Measurements from ENCODE around the gene PRKAR2A.
"Not testable (repeated sequence)": the region's sequence is repeated elsewhere in the genome, so short reads cannot be mapped to it uniquely, and the experiment has no call there.

PRKAR2A gene

GRCh38 chr3:48723725-48724124 is 123.9 kb downstream of the PRKAR2A start:
- no peak for DNase-seq

GRCh38 chr3:48723293-48723692 is 124.4 kb downstream of the PRKAR2A start:
- not testable (repeated sequence) for DNase-seq

GRCh38 chr3:48716982-48717746 is 130.5 kb downstream of the PRKAR2A start, which contains the start of gene IP6K2:
IP6K2 (minus strand) TSS chr3:48717221; CDS start chr3:48695291, 21,930 bp downstream.
- DNase-seq = peak; percentile 99

- peak; percentile 44 for DNase-seq
These were observed 131.1 kb downstream of the PRKAR2A start for GRCh38 chr3:48716508-48716981.

GRCh38 chr3:48715174-48715800 is 132.4 kb downstream of the PRKAR2A start:
- no peak for DNase-seq

GRCh38 chr3:48711727-48712126 is 135.9 kb downstream of the PRKAR2A start:
- no peak for DNase-seq

GRCh38 chr3:48709051-48709461 is 138.6 kb downstream of the PRKAR2A start:
- no peak for DNase-seq

GRCh38 chr3:48708481-48708889 is 139.2 kb downstream of the PRKAR2A start:
- no peak for DNase-seq

- DNase-seq = no peak
These were observed 140.5 kb downstream of the PRKAR2A start for GRCh38 chr3:48707157-48707556.

GRCh38 chr3:48702320-48702920 is 145.3 kb downstream of the PRKAR2A start:
- DNase-seq = no peak

- DNase-seq = no peak
These were observed 146.8 kb downstream of the PRKAR2A start for GRCh38 chr3:48700731-48701405.

GRCh38 chr3:48698891-48699290 is 148.8 kb downstream of the PRKAR2A start:
- no peak for DNase-seq

GRCh38 chr3:48697952-48698351 is 149.7 kb downstream of the PRKAR2A start:
- no peak for DNase-seq

- no peak for DNase-seq
These were observed 151.1 kb downstream of the PRKAR2A start for GRCh38 chr3:48696601-48697000.
